C4-2B (cell line): ENCODE results near the gene ZFYVE21.
"Not testable (repeated sequence)": the region's sequence is repeated elsewhere in the genome, so short reads cannot be mapped to it uniquely, and the experiment has no call there.

Experiments
- H3K27ac ChIP-seq: fragments of 450-650 bp; 2 replicates; pipeline ENCODE4 v1.5.1; 2017
- ZFX ChIP-seq: fragments of 450-650 bp; IDR thresholded peaks from 2 replicates; pipeline ENCODE4 v1.6.1; 2017
- TF ChIP-seq, protein P1 (sequence below): fragments of 450-650 bp; conservative IDR thresholded peaks from 2 replicates; pipeline ENCODE4 v1.5.1; 2017; ENCODE audit warnings: mild to moderate bottlenecking

The ZFYVE21 gene

GRCh38 chr14:103770902-103771301 lies 55.3 kb downstream of the ZFYVE21 start:
- H3K27ac ChIP-seq: no peak overlapping the region
- no peak for TF ChIP-seq ZFX
- TF ChIP-seq, protein P1, sequence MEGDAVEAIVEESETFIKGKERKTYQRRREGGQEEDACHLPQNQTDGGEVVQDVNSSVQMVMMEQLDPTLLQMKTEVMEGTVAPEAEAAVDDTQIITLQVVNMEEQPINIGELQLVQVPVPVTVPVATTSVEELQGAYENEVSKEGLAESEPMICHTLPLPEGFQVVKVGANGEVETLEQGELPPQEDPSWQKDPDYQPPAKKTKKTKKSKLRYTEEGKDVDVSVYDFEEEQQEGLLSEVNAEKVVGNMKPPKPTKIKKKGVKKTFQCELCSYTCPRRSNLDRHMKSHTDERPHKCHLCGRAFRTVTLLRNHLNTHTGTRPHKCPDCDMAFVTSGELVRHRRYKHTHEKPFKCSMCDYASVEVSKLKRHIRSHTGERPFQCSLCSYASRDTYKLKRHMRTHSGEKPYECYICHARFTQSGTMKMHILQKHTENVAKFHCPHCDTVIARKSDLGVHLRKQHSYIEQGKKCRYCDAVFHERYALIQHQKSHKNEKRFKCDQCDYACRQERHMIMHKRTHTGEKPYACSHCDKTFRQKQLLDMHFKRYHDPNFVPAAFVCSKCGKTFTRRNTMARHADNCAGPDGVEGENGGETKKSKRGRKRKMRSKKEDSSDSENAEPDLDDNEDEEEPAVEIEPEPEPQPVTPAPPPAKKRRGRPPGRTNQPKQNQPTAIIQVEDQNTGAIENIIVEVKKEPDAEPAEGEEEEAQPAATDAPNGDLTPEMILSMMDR: no peak

DNA sequence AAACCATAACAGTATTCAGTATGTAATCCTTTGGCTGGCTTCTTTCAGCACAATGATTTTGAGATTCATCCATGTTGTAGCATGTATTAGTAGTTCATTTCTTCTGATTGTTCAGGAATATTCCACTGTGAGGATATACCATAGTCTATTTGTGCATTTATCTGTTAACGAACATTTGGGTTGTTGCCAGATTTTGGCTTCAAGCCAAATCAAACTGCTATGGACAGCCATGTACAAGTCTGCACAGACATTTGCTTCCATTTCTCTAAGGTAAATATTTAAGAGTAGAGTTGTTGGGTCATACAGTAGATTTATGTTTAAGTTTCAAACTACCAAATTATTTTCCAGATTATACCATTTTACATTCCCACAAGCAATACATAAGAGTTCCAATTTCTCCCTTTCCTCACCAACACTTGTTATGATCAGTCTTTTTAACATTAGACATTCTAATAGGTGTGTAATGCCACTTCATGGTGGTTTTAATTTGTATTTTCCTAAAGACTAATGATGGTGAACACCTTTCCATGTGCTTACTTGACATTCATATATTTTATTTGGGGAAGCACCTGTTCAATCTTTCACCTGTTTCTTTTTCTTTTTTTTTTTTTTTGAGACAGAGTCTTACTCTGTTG lies 56.6 kb downstream of the ZFYVE21 start:
- H3K27ac ChIP-seq: no peak overlapping the region; the same call in 1 of the 2 replicates
- TF ChIP-seq, protein P1: no peak
- no peak for TF ChIP-seq ZFX

- H3K27ac ChIP-seq: no peak overlapping the region
- TF ChIP-seq, protein P1: no peak
Measured at GRCh38 chr14:103773521-103773920, 57.9 kb downstream of the ZFYVE21 start.

DNA sequence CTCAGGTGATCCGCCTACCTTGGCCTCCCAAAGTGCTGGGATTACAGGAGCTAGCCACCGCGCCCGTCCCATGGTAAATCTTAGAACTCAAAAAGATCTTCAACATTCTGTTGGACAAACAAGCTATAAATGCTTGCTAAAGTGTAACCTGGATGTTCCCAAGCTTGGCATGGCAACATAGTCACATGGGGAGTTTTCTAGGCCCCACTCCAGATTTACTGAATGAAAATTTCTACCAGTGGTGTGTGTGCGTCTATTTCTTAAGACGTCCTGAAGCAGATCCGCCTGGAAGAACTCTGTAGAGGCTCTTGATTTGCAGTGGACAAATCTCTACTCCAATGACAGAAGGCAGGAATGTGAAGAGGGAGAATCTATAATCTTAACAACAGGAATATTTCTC lies 59.9 kb downstream of the ZFYVE21 start:
- TF ChIP-seq, protein P1: no peak
- TF ChIP-seq ZFX: no peak
- peak overlapping the region; percentile 21 for H3K27ac ChIP-seq

- not testable (repeated sequence) for H3K27ac ChIP-seq
Measured at GRCh38 chr14:103776319-103776718, 60.7 kb downstream of the ZFYVE21 start.

DNA sequence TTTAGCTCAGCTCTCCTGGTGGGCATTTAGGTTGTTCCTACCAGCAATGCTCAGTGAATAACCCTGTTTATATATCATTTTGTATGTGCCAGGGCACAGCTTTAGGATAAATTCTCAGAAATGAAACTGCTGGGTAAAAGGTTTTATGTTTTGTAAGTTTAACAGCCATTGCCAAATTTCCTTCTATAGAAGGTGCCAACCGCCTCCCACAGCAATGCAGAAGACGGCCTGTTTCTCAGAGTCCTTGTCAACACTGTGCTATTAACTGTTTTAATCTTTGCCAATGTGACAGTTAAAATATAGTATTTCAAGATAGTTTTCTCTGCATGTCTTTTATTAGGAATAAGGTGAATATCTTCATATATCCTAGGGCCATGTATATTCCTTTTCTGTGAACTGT lies 66.8 kb downstream of the ZFYVE21 start:
- TF ChIP-seq, protein P1: no peak
- TF ChIP-seq ZFX: no peak
- no peak overlapping the region for H3K27ac ChIP-seq
